ENCODE data around the gene FAAH.

FAAH gene

GRCh38 chr1:46423574-46424240 lies 29.6 kb downstream of the FAAH start:
- no peak for DNase-seq

GRCh38 chr1:46424730-46425129 lies 30.6 kb downstream of the FAAH start:
- no peak for DNase-seq

GRCh38 chr1:46425726-46426125 lies 31.6 kb downstream of the FAAH start:
- no peak for DNase-seq

- DNase-seq, result no peak
Measured at GRCh38 chr1:46427541-46427940, 33.4 kb downstream of the FAAH start.

- no peak for DNase-seq
Measured at GRCh38 chr1:46429436-46429835, 35.3 kb downstream of the FAAH start.

- no peak for DNase-seq
Measured at GRCh38 chr1:46431695-46432094, 37.6 kb downstream of the FAAH start.

- DNase-seq, result no peak
Measured at GRCh38 chr1:46432781-46433327, 38.7 kb downstream of the FAAH start.

- no peak for DNase-seq
Measured at GRCh38 chr1:46434358-46434757, 40.2 kb downstream of the FAAH start.

GRCh38 chr1:46436844-46437243 lies 42.7 kb downstream of the FAAH start:
- DNase-seq, result no peak

GRCh38 chr1:46437723-46438122 lies 43.6 kb downstream of the FAAH start:
- DNase-seq, result peak; percentile 97

GRCh38 chr1:46438346-46438745 lies 44.2 kb downstream of the FAAH start:
- DNase-seq, result no peak

- no peak for DNase-seq
Measured at GRCh38 chr1:46440478-46440877, 46.4 kb downstream of the FAAH start.

- DNase-seq, result peak; percentile 97
Measured at GRCh38 chr1:46442317-46443161, 48.4 kb downstream of the FAAH start.

GRCh38 chr1:46444466-46444865 lies 50.3 kb downstream of the FAAH start:
- DNase-seq, result no peak

- DNase-seq, result peak; percentile 9
Measured at GRCh38 chr1:46445773-46446256, 51.7 kb downstream of the FAAH start.

GRCh38 chr1:46446646-46447498 lies 52.8 kb downstream of the FAAH start:
- peak; percentile 85 for DNase-seq

GRCh38 chr1:46447499-46448108 lies 53.5 kb downstream of the FAAH start:
- no peak for DNase-seq

GRCh38 chr1:46448109-46448911 lies 54.2 kb downstream of the FAAH start:
- DNase-seq, result no peak

GRCh38 chr1:46449223-46450159 lies 55.4 kb downstream of the FAAH start:
- peak; percentile 55 for DNase-seq

GRCh38 chr1:46450160-46450517 lies 56.0 kb downstream of the FAAH start:
- DNase-seq, result peak; percentile 19

Measured in OCI-M1 (cell line).